Tibial artery (tissue), 4 donors: ENCODE measurements around the gene RABGAP1L.

ENCODE experiments used
- DNase-seq, 2 donors: peaks; one replicate each; pipeline ENCODE4 v3.0.0-alpha.2; 2019
- H3K27ac ChIP-seq, 2 donors: fragments of 200-600 bp; sonication (generic) in 1 of 2; 1 replicate in 1 of 2; 2 replicates in 1 of 2; pipeline ENCODE4 v1.5.1; 2018 to 2019; ENCODE audit warnings: mild to moderate bottlenecking in 1 of 2
- H3K27me3 ChIP-seq, 2 donors: fragments of 200-600 bp; sonication (generic) in 1 of 2; one replicate each; pipeline versions ENCODE4 v1.5.1 to v1.6.0; 2016 to 2019
- H3K36me3 ChIP-seq, 3 donors: fragments of 200-600 bp; sonication (generic) in 2 of 3; one replicate each; pipeline ENCODE4 v1.5.1; 2016 to 2019; ENCODE audit warnings: mild to moderate bottlenecking in 2 of 3
- H3K4me1 ChIP-seq, 4 donors: fragments of 200-600 bp; sonication (generic) in 2 of 4; 1 replicate in 3 of 4; 2 replicates in 1 of 4; pipeline ENCODE4 v1.5.1; 2016 to 2019
- H3K4me3 ChIP-seq, 2 donors: fragments of 200-600 bp; sonication (generic) in 1 of 2; 1 replicate in 1 of 2; 2 replicates in 1 of 2; pipeline ENCODE4 v1.5.1; 2018 to 2019; ENCODE audit warnings: mild to moderate bottlenecking in 2 of 2
- H3K9me3 ChIP-seq, 3 donors: fragments of 200-600 bp; sonication (generic) in 1 of 3; one replicate each; pipeline ENCODE4 v1.5.1; 2016 to 2019
- intact Hi-C: fragments of 100-400 bp; cut with DNase I; formaldehyde crosslinking; loops from one replicate; pipeline ENCODE4 v1.15.0; 2023; ENCODE audit warnings: low total_unique reads
- TF ChIP-seq, protein P1 (sequence below), 2 experiments: fragments of 200-600 bp in 1 of 2; fragments of 450-650 bp in 1 of 2; IDR thresholded peaks; one replicate each; pipeline ENCODE4 v1.5.1; 2017 to 2019; ENCODE audit warnings: antibody characterized with exemption in 2 of 2, mild to moderate bottlenecking in 1 of 2, moderate library complexity in 1 of 2

The RABGAP1L gene

GRCh38 chr1:174971466-174971865 is 812.1 kb downstream of the RABGAP1L start:
- peaks cover 0 to 37% (median 14%) of the 10 kb centered on the region in 4 donors for H3K4me1 ChIP-seq
- no peak overlapping the region for H3K4me3 ChIP-seq
- DNase-seq: no peak
- H3K9me3 ChIP-seq: no peaks in the 10 kb centered on the region
- peaks cover 0 to 5% (median 3%) of the 10 kb centered on the region in 3 donors for H3K36me3 ChIP-seq
- H3K27me3 ChIP-seq: no peaks in the 10 kb centered on the region
- TF ChIP-seq, protein P1, sequence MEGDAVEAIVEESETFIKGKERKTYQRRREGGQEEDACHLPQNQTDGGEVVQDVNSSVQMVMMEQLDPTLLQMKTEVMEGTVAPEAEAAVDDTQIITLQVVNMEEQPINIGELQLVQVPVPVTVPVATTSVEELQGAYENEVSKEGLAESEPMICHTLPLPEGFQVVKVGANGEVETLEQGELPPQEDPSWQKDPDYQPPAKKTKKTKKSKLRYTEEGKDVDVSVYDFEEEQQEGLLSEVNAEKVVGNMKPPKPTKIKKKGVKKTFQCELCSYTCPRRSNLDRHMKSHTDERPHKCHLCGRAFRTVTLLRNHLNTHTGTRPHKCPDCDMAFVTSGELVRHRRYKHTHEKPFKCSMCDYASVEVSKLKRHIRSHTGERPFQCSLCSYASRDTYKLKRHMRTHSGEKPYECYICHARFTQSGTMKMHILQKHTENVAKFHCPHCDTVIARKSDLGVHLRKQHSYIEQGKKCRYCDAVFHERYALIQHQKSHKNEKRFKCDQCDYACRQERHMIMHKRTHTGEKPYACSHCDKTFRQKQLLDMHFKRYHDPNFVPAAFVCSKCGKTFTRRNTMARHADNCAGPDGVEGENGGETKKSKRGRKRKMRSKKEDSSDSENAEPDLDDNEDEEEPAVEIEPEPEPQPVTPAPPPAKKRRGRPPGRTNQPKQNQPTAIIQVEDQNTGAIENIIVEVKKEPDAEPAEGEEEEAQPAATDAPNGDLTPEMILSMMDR (IDR thresholded peaks at IDR 0.05): no peak
- no peak overlapping the region for H3K27ac ChIP-seq
- intact Hi-C loops: no loop called here

- intact Hi-C loops: no loop called here
- no peak overlapping the region for H3K27ac ChIP-seq
These were observed 812.6 kb downstream of the RABGAP1L start for GRCh38 chr1:174971902-174972301.

DNA sequence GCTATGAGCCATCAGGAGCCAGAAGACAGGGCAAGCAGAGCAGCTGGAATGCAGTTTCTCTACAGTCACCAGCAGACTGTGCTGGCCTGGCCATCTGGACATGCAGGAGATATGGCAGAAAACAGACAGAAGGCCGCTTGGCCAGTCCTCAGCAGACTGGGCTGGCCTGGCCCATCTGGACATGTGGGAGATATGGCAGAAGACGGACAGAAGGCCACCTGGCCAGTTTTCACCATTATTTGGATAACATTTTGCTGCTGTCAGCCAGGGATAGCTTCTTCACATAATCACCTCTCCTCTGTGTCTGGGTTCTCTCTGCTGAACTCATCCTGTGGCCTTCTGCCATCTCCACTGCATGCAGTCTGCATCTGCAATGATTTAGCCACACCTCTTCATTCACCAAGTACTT is 815.4 kb downstream of the RABGAP1L start:
- Histone ChIP-seq H3K27me3 (no peaks in the 10 kb centered on the region), H3K9me3 (no peaks in the 10 kb centered on the region), H3K4me1 (peaks cover 0 to 5% (median 2%) of the 10 kb centered on the region in 4 donors), H3K36me3 (peaks cover 0 to 17% (median 7%) of the 10 kb centered on the region in 3 donors), H3K27ac (no peak overlapping the region), H3K4me3 (no peak overlapping the region)
- intact Hi-C loops: no loop called here
- TF ChIP-seq, protein P1 (IDR thresholded peaks at IDR 0.05): no peak
- DNase-seq: no peak

More at GRCh38 chr1:174971902-174972301, 812.6 kb downstream of the RABGAP1L start:
- H3K4me3 ChIP-seq: no peak overlapping the region
- DNase-seq: no peak
- peaks cover 0 to 5% (median 3%) of the 10 kb centered on the region in 3 donors for H3K36me3 ChIP-seq
- peaks cover 0 to 33% (median 14%) of the 10 kb centered on the region in 4 donors for H3K4me1 ChIP-seq
- no peaks in the 10 kb centered on the region for H3K27me3 ChIP-seq
- H3K9me3 ChIP-seq: no peaks in the 10 kb centered on the region
- TF ChIP-seq, protein P1 (IDR thresholded peaks at IDR 0.05): no peak

- TF ChIP-seq, protein P1 (IDR thresholded peaks at IDR 0.05): no peak
- peaks cover 0 to 18% (median 7%) of the 10 kb centered on the region in 3 donors for H3K36me3 ChIP-seq
- no peak overlapping the region for H3K27ac ChIP-seq
These were observed 816.4 kb downstream of the RABGAP1L start for GRCh38 chr1:174975764-174976163.

GRCh38 chr1:174976436-174977108 is 817.3 kb downstream of the RABGAP1L start:
- H3K36me3 ChIP-seq: peaks cover 0 to 18% (median 7%) of the 10 kb centered on the region in 3 donors
- no peak for DNase-seq
- no peaks in the 10 kb centered on the region for H3K9me3 ChIP-seq
- H3K4me3 ChIP-seq: no peak overlapping the region
- TF ChIP-seq, protein P1 (IDR thresholded peaks at IDR 0.05): no peak
- no peaks in the 10 kb centered on the region for H3K27me3 ChIP-seq
- no peak overlapping the region for H3K27ac ChIP-seq
- peaks cover 0 to 4% (median 0%) of the 10 kb centered on the region in 4 donors for H3K4me1 ChIP-seq
- intact Hi-C loops: no loop called here

More at GRCh38 chr1:174975764-174976163, 816.4 kb downstream of the RABGAP1L start:
- no peaks in the 10 kb centered on the region for H3K27me3 ChIP-seq
- no peaks in the 10 kb centered on the region for H3K9me3 ChIP-seq
- no peak for DNase-seq
- no peak overlapping the region for H3K4me3 ChIP-seq
- peaks cover 0 to 4% (median 0%) of the 10 kb centered on the region in 4 donors for H3K4me1 ChIP-seq
- intact Hi-C loops: no loop called here
